SK-N-SH (cell line): Measurements from ENCODE around the gene POLR3B. TPM values are rescaled to one million over a fixed set of nuclear protein-coding genes. Genes with fewer than 3 reads are reported as not detected.

Source experiments
- CTCF ChIA-PET: fragments of 300-600, 350-600 bp; formaldehyde crosslinking; extraction: SDS; loops from one replicate; lab custom pipeline; 2021; lab: Yijun Ruan, JAX
- POLR2A ChIA-PET: fragments of 350-600 bp; sonication (Branson Sonifier 250); formaldehyde crosslinking; extraction: SDS; loops from one replicate; lab custom pipeline; 2020; ENCODE audit warnings: antibody characterized with exemption, inconsistent platforms; lab: Yijun Ruan, JAX
- DNase-seq: peaks from one replicate; pipeline ENCODE4 v3.0.0; 2012
- H2AFZ ChIP-seq: fragments of 200-600 bp; sonication (generic); 2 replicates; pipeline ENCODE4 v1.8.1; 2016; ENCODE audit warnings: antibody characterized with exemption, mild to moderate bottlenecking, low read depth
- H3F3A ChIP-seq: fragments of 200-600 bp; sonication (generic); replicated peaks from 2 replicates; pipeline ENCODE3; 2016; ENCODE audit warnings: antibody characterized with exemption, mild to moderate bottlenecking; ENCODE audit not compliant: insufficient read depth
- H3K27ac ChIP-seq, 2 experiments: fragments of 200-500 bp in 1 of 2; fragments of 200-600 bp in 1 of 2; sonication (Bioruptor generic) in 1 of 2; sonication (generic), shearing (Covaris generic) in 1 of 2; 2 replicates each; pipeline versions ENCODE4 v1.5.1 to v1.6.1; 2014 to 2016; ENCODE audit warnings: low read depth in 2 of 2, inconsistent platforms in 1 of 2, low read length in 1 of 2, mild to moderate bottlenecking in 1 of 2, mixed read lengths in 1 of 2
- H3K27me3 ChIP-seq: fragments of 200-600 bp; sonication (generic), shearing (Covaris generic); 2 replicates; pipeline ENCODE4 v1.6.1; 2016; ENCODE audit warnings: mixed run types; ENCODE audit not compliant: insufficient read depth
- H3K36me3 ChIP-seq, 2 experiments: fragments of 200-500 bp in 1 of 2; fragments of 200-600 bp in 1 of 2; sonication (Bioruptor generic) in 1 of 2; sonication (generic) in 1 of 2; replicated peaks in 1 of 2; 2 replicates each; pipeline versions ENCODE3 to v1.5.1; 2014 to 2016; ENCODE audit warnings: low read length in 1 of 2, mild to moderate bottlenecking in 1 of 2; ENCODE audit not compliant: insufficient read depth in 2 of 2, control insufficient read depth in 1 of 2
- H3K4me1 ChIP-seq, 2 experiments: fragments of 200-500 bp in 1 of 2; fragments of 200-600 bp in 1 of 2; sonication (Bioruptor generic) in 1 of 2; sonication (generic), shearing (Covaris generic) in 1 of 2; 2 replicates each; pipeline versions ENCODE4 v1.5.1 to v1.6.1; 2014 to 2016; ENCODE audit warnings: low read depth in 1 of 2, low read length in 1 of 2, mixed run types in 1 of 2; ENCODE audit not compliant: insufficient read depth in 2 of 2, control insufficient read depth in 1 of 2
- H3K4me2 ChIP-seq: fragments of 200-600 bp; sonication (generic), shearing (Covaris generic); 2 replicates; pipeline ENCODE4 v1.6.1; 2017; ENCODE audit warnings: mixed run types
- H3K4me3 ChIP-seq, 2 experiments: fragments of 200-500 bp in 1 of 2; fragments of 200-600 bp in 1 of 2; sonication (Bioruptor generic) in 1 of 2; sonication (generic), shearing (Covaris generic) in 1 of 2; 2 replicates each; pipeline versions ENCODE4 v1.5.1 to v1.8.1; 2014 to 2016; ENCODE audit warnings: low read depth in 2 of 2, inconsistent platforms in 1 of 2, low read length in 1 of 2, mild to moderate bottlenecking in 1 of 2, mixed read lengths in 1 of 2, moderate library complexity in 1 of 2
- H3K79me2 ChIP-seq: fragments of 200-600 bp; sonication (generic); 2 replicates; pipeline ENCODE4 v1.8.1; 2017; ENCODE audit warnings: mild to moderate bottlenecking; ENCODE audit not compliant: insufficient read depth
- H3K9ac ChIP-seq: fragments of 200-600 bp; sonication (generic); 2 replicates; pipeline ENCODE4 v1.6.1; 2017; ENCODE audit warnings: mixed run types
- H3K9me2 ChIP-seq: fragments of 200-600 bp; sonication (generic); 2 replicates; pipeline ENCODE4 v1.6.1; 2017; ENCODE audit warnings: mixed run types
- H3K9me3 ChIP-seq: fragments of 200-600 bp; sonication (generic); 2 replicates; pipeline ENCODE4 v1.6.1; 2017; ENCODE audit warnings: mixed run types, mild to moderate bottlenecking, moderate library complexity
- H4K20me1 ChIP-seq: fragments of 200-600 bp; sonication (generic); 2 replicates; pipeline ENCODE4 v1.6.1; 2017; ENCODE audit warnings: mild to moderate bottlenecking, mixed run types; ENCODE audit not compliant: insufficient read depth
- EP300 ChIP-seq, 2 experiments: IDR thresholded peaks; 2 replicates each; pipeline versions ENCODE4 v1.4.0 to v1.6.1; 2012; ENCODE audit warnings: borderline replicate concordance in 1 of 2, low read depth in 1 of 2, low read length in 1 of 2
- FOSL2 ChIP-seq: IDR thresholded peaks from 2 replicates; pipeline ENCODE4 v1.4.0; 2012; ENCODE audit warnings: low read depth, mild to moderate bottlenecking, moderate library complexity, borderline replicate concordance
- FOXJ3 ChIP-seq: sonication (generic); formaldehyde crosslinking; IDR thresholded peaks from 2 replicates; pipeline ENCODE4 v1.5.1; 2020; ENCODE audit warnings: mild to moderate bottlenecking, missing genetic modification reagents
- FOXM1 ChIP-seq: IDR thresholded peaks from 2 replicates; pipeline ENCODE4 v1.4.0; 2012; ENCODE audit warnings: low read depth, mild to moderate bottlenecking
- GABPA ChIP-seq: IDR thresholded peaks from 2 replicates; pipeline ENCODE4 v1.4.0; 2012; ENCODE audit warnings: low read depth, mild to moderate bottlenecking
- GATA2 ChIP-seq: sonication (generic); formaldehyde crosslinking; IDR thresholded peaks from 2 replicates; pipeline ENCODE4 v1.5.0; 2020; ENCODE audit warnings: mild to moderate bottlenecking, missing genetic modification reagents
- JUND ChIP-seq: IDR thresholded peaks from 2 replicates; pipeline ENCODE4 v1.4.0; 2012
- MEF2A ChIP-seq: IDR thresholded peaks from 2 replicates; pipeline ENCODE4 v1.4.0; 2012; ENCODE audit warnings: low read depth, borderline replicate concordance
- MXI1 ChIP-seq: IDR thresholded peaks from 2 replicates; pipeline ENCODE4 v1.6.1; 2012; ENCODE audit warnings: mild to moderate bottlenecking, low read depth, low read length, improper control_type of control experiment
- NFIC ChIP-seq: IDR thresholded peaks from 2 replicates; pipeline ENCODE4 v1.4.0; 2012; ENCODE audit warnings: borderline replicate concordance
- POLR2AphosphoS5 ChIP-seq: IDR thresholded peaks from 2 replicates; pipeline ENCODE4 v1.6.1; 2012; ENCODE audit warnings: low read depth, low read length
- RAD21 ChIP-seq: IDR thresholded peaks from 2 replicates; pipeline ENCODE4 v1.6.1; 2012; ENCODE audit warnings: mild to moderate bottlenecking, low read length
- RCOR1 ChIP-seq: fragments of 150-350 bp; IDR thresholded peaks from 2 replicates; pipeline ENCODE4 v1.6.1; 2017; ENCODE audit warnings: antibody characterized with exemption, low read length
- SIN3A ChIP-seq: IDR thresholded peaks from 2 replicates; pipeline ENCODE4 v1.6.1; 2012; ENCODE audit warnings: low read depth, mild to moderate bottlenecking, low read length, moderate library complexity, borderline replicate concordance
- SMC3 ChIP-seq: IDR thresholded peaks from 2 replicates; pipeline ENCODE4 v1.6.1; 2012; ENCODE audit warnings: low read depth, low read length, improper control_type of control experiment
- TEAD4 ChIP-seq: IDR thresholded peaks from 2 replicates; pipeline ENCODE4 v1.4.0; 2012; ENCODE audit warnings: mild to moderate bottlenecking, borderline replicate concordance; ENCODE audit not compliant: insufficient read depth
- YY1 ChIP-seq: IDR thresholded peaks from 2 replicates; pipeline ENCODE4 v1.4.0; 2012; ENCODE audit warnings: low read depth, mild to moderate bottlenecking
- WGBS: methylation state at CpG from one replicate; pipeline ENCODE4 v1.1.6; 2017; ENCODE audit warnings: low lambda C conversion rate; 5-methylcytosine and 5-hydroxymethylcytosine counted together
- polyA plus RNA-seq, 3 experiments: library from polyadenylated mRNA; depleted of rRNA; stranded (reverse); fragments of >200 nt; gene quantifications; 2 replicates each; pipeline ENCODE4 v1.2.3, GENCODE V29; 2012
- TF ChIP-seq, protein P1 (sequence below): IDR thresholded peaks from 2 replicates; pipeline ENCODE4 v1.4.0; 2012; ENCODE audit warnings: low read depth, borderline replicate concordance
- TF ChIP-seq, protein P2 (sequence below): fragments of 200-600 bp; sonication (generic); IDR thresholded peaks from 2 replicates; pipeline ENCODE4 v1.6.1; 2017; ENCODE audit warnings: antibody characterized with exemption, mild to moderate bottlenecking, moderate library complexity
- TF ChIP-seq, protein P3 (sequence below): IDR thresholded peaks from 2 replicates; pipeline ENCODE4 v1.4.0; 2012; ENCODE audit warnings: low read depth, borderline replicate concordance
- TF ChIP-seq, protein P4 (sequence below): fragments of 150-350 bp; IDR thresholded peaks from 2 replicates; pipeline ENCODE4 v1.6.1; 2017; ENCODE audit warnings: antibody characterized with exemption, low read length, low read depth, borderline replicate concordance

The POLR3B gene
- polyA plus RNA-seq, 1 of the 3 experiments (the other 2 are of a cell fraction), result 3.3 TPM

DNA sequence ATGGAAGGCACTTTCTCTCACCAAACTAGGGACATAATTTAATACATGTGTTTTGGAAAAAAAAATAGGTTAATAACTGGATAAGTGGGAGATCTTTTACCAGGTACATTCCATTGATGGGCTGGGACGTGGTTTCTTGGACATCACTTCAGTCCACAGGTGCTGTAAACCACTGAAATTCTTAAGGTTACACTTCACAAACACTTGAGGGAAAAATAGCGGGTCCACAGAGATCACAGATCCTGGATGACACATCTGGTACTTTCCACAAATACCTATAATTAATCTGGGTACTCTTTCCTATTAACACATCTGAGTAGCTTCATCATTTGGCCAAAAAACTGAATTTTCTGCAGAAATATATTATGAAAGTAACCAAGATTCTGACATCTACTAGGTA, 85.0 kb downstream of the POLR3B start (continued):
- TF ChIP-seq TEAD4, result no peak
- no peak for TF ChIP-seq YY1
- TF ChIP-seq, protein P1, sequence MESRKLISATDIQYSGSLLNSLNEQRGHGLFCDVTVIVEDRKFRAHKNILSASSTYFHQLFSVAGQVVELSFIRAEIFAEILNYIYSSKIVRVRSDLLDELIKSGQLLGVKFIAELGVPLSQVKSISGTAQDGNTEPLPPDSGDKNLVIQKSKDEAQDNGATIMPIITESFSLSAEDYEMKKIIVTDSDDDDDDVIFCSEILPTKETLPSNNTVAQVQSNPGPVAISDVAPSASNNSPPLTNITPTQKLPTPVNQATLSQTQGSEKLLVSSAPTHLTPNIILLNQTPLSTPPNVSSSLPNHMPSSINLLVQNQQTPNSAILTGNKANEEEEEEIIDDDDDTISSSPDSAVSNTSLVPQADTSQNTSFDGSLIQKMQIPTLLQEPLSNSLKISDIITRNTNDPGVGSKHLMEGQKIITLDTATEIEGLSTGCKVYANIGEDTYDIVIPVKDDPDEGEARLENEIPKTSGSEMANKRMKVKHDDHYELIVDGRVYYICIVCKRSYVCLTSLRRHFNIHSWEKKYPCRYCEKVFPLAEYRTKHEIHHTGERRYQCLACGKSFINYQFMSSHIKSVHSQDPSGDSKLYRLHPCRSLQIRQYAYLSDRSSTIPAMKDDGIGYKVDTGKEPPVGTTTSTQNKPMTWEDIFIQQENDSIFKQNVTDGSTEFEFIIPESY, result no peak
- TF ChIP-seq GATA2, result no peak
- TF ChIP-seq FOXJ3, result no peak
- TF ChIP-seq FOXM1, result no peak
- no peak for TF ChIP-seq MEF2A

DNA sequence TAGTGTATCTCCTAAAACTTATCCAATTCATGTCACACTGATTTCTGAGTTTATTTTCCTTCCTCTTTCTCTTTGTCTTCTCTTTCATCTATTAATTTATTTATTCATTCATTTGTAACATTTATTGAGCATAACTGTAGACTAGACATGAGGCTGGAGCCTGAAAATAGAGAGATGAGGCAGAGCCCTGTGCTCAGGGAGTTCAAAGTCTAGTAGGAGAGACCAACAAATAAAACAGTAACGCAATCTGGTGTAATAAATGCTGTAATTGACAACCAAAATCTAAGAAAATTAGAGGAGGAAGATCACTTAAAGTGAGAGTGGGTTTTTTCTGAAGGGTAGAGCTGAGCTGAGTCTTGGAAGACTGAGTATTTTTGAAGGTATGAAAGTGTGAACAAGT, 87.5 kb downstream of the POLR3B start:
- CTCF ChIA-PET, result interaction anchor here (1.1 to 1.4 kb wide), 2 partner anchors 28 to 58 kb away, joined by 3 read pairs; no protein-coding TSS in a partner anchor
- H3K79me2 ChIP-seq, result no peaks in the 10 kb centered on the region
- H3K9me3 ChIP-seq, result no peaks in the 10 kb centered on the region
- TF ChIP-seq EP300 (IDR thresholded peaks at IDR 0.05; ENCODE audit: borderline replicate concordance in 1 of 2, low read depth in 1 of 2, low read length in 1 of 2) (no peak), MEF2A (no peak), RAD21 (no peak)
- no peaks in the 10 kb centered on the region for H4K20me1 ChIP-seq
- no peak overlapping the region for H3K27ac ChIP-seq
- no peaks in the 10 kb centered on the region for H3K27me3 ChIP-seq
- no peak overlapping the region for H3K9ac ChIP-seq
- H3K36me3 ChIP-seq, result peaks cover 16 to 33% of the 10 kb centered on the region in 2 experiments
- H2AFZ ChIP-seq, result no peak overlapping the region
- no peak overlapping the region for H3K4me3 ChIP-seq
- POLR2A ChIA-PET, result no interaction called here
- no peaks in the 10 kb centered on the region for H3F3A ChIP-seq
- no peaks in the 10 kb centered on the region for H3K4me1 ChIP-seq
- 0% methylated on average over 1 of the region's 1 CpG for WGBS
- no peak for DNase-seq
- H3K4me2 ChIP-seq, result no peak overlapping the region
- H3K9me2 ChIP-seq, result no peaks in the 10 kb centered on the region

DNA sequence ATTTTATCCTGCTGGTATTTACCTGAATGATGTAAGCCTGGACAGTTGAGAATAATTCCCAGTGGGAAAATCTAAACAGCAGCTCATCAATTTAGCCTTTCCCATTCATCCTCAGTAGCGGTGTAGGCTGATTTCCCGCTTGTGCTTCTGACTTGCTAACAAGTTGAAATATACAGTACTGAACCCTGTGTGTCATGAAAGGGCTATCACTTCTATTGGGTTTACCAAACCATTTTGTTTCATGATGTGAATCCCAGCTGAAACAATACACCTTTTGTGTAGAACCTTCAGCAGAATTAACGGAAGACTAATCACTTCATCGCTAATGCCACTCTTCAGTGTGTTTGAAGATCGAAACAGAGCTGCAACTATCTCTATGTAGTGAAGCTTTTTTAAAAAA, 88.4 kb downstream of the POLR3B start:
- Histone ChIP-seq H3K4me2 (no peak overlapping the region), H4K20me1 (no peaks in the 10 kb centered on the region), H2AFZ (no peak overlapping the region), H3K27me3 (no peaks in the 10 kb centered on the region), H3K79me2 (no peaks in the 10 kb centered on the region), H3K27ac (no peak overlapping the region), H3K9me3 (no peaks in the 10 kb centered on the region), H3K9me2 (no peaks in the 10 kb centered on the region), H3K4me1 (no peaks in the 10 kb centered on the region), H3F3A (no peaks in the 10 kb centered on the region), H3K4me3 (no peak overlapping the region), H3K9ac (no peak overlapping the region), H3K36me3 (peaks cover 16 to 33% of the 10 kb centered on the region in 2 experiments)
- 96% methylated on average over 5 of the region's 5 CpGs for WGBS
- POLR2A ChIA-PET, result no interaction called here
- no peak for DNase-seq
- CTCF ChIA-PET, result interaction anchor here (1.0 to 1.6 kb wide), 5 partner anchors 13 to 473 kb away, joined by 3 read pairs; no protein-coding TSS in a partner anchor
- TF ChIP-seq FOSL2 (no peak), POLR2AphosphoS5 (no peak), RCOR1 (no peak), JUND (no peak), SMC3 (no peak), SIN3A (no peak), MXI1 (no peak), GABPA (no peak), NFIC (no peak), MEF2A (no peak)
- TF ChIP-seq, protein P2, sequence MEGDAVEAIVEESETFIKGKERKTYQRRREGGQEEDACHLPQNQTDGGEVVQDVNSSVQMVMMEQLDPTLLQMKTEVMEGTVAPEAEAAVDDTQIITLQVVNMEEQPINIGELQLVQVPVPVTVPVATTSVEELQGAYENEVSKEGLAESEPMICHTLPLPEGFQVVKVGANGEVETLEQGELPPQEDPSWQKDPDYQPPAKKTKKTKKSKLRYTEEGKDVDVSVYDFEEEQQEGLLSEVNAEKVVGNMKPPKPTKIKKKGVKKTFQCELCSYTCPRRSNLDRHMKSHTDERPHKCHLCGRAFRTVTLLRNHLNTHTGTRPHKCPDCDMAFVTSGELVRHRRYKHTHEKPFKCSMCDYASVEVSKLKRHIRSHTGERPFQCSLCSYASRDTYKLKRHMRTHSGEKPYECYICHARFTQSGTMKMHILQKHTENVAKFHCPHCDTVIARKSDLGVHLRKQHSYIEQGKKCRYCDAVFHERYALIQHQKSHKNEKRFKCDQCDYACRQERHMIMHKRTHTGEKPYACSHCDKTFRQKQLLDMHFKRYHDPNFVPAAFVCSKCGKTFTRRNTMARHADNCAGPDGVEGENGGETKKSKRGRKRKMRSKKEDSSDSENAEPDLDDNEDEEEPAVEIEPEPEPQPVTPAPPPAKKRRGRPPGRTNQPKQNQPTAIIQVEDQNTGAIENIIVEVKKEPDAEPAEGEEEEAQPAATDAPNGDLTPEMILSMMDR, result no peak
- TF ChIP-seq, protein P3, sequence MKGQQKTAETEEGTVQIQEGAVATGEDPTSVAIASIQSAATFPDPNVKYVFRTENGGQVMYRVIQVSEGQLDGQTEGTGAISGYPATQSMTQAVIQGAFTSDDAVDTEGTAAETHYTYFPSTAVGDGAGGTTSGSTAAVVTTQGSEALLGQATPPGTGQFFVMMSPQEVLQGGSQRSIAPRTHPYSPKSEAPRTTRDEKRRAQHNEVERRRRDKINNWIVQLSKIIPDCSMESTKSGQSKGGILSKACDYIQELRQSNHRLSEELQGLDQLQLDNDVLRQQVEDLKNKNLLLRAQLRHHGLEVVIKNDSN, result no peak
- TF ChIP-seq, protein P4, sequence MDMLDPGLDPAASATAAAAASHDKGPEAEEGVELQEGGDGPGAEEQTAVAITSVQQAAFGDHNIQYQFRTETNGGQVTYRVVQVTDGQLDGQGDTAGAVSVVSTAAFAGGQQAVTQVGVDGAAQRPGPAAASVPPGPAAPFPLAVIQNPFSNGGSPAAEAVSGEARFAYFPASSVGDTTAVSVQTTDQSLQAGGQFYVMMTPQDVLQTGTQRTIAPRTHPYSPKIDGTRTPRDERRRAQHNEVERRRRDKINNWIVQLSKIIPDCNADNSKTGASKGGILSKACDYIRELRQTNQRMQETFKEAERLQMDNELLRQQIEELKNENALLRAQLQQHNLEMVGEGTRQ, result no peak
